Osteocyte (in vitro differentiated cells): Measurements from ENCODE around the gene PLXNA1. TPM values are rescaled to one million over a fixed set of nuclear protein-coding genes. Genes with fewer than 3 reads are reported as not detected.

Experiments
- DNase-seq: peaks from one replicate; pipeline ENCODE4 v3.0.0; 2021; ENCODE audit warnings: mixed read lengths; ENCODE audit not compliant: unreplicated experiment; ENCODE audit errors: extremely low spot score
- H3K27ac Mint-ChIP-seq: one replicate; pipeline ENCODE4 v1.8.0; 2021; ENCODE audit warnings: mild to moderate bottlenecking, mixed read lengths; ENCODE audit not compliant: unreplicated experiment
- H3K27me3 Mint-ChIP-seq: one replicate; pipeline ENCODE4 v1.8.0; 2021; ENCODE audit warnings: mixed read lengths; ENCODE audit not compliant: unreplicated experiment
- H3K36me3 Mint-ChIP-seq: one replicate; pipeline ENCODE4 v1.8.0; 2021; ENCODE audit warnings: mixed read lengths; ENCODE audit not compliant: unreplicated experiment
- H3K4me1 Mint-ChIP-seq: one replicate; pipeline ENCODE4 v1.8.0; 2021; ENCODE audit warnings: mixed read lengths; ENCODE audit not compliant: unreplicated experiment
- H3K4me3 Mint-ChIP-seq: one replicate; pipeline ENCODE4 v1.8.0; 2021; ENCODE audit warnings: mild to moderate bottlenecking, moderate library complexity, mixed read lengths; ENCODE audit not compliant: unreplicated experiment
- H3K9me3 Mint-ChIP-seq: one replicate; pipeline ENCODE4 v1.8.0; 2021; ENCODE audit warnings: mixed read lengths; ENCODE audit not compliant: unreplicated experiment
- CTCF ChIP-seq: fragments of 200-600 bp; sonication (generic); IDR thresholded peaks from 2 replicates; pipeline ENCODE4 v1.5.0; 2021; ENCODE audit warnings: antibody characterized with exemption, mild to moderate bottlenecking, moderate library complexity
- total RNA-seq: library from RNA; stranded (reverse); gene quantifications from 2 replicates; pipeline ENCODE4 v1.2.1, GENCODE V29; 2021

Gene PLXNA1
- total RNA-seq, 1 donor from 2014 or later: 60.5 TPM

DNA sequence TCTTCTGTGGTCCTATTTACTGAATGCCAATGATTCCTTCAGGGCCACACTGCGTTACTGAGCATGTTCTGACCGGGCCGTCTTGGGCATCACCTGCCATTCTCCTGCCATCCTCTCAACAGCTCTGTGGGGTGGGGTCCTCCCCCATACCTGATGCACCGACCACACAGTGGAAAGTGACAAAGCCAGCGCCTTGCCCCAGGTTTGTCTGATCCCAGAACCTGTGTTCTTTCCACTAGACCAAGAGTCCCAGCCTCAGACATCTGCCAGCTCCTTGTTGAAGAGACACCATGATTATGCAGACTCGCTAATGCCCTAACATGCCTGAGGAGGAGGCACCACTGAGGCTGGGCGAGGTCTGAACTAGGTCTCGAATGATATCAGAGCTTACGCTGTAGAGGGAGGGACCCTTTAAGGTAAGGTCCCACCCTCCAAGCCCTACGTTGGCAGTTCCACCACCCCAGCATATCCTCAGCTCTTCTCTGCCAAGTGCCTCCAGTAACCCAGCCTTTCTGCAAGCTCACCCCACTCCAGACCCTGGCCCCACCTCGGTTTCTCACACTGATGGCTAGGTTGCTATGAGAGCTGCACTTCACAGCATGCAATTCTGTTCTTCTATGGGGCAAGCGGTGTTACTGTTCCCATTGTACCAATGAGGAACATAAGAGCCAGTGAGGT lies 29.8 kb upstream of the PLXNA1 start:
- Mint-ChIP-seq H3K36me3 (no peaks in the 10 kb centered on the region), H3K9me3 (no peaks in the 10 kb centered on the region), H3K4me1 (no peaks in the 10 kb centered on the region), H3K4me3 (no peak overlapping the region), H3K27me3 (no peaks in the 10 kb centered on the region), H3K27ac (no peak overlapping the region)
- no peak for DNase-seq
- no peak for TF ChIP-seq CTCF

DNA sequence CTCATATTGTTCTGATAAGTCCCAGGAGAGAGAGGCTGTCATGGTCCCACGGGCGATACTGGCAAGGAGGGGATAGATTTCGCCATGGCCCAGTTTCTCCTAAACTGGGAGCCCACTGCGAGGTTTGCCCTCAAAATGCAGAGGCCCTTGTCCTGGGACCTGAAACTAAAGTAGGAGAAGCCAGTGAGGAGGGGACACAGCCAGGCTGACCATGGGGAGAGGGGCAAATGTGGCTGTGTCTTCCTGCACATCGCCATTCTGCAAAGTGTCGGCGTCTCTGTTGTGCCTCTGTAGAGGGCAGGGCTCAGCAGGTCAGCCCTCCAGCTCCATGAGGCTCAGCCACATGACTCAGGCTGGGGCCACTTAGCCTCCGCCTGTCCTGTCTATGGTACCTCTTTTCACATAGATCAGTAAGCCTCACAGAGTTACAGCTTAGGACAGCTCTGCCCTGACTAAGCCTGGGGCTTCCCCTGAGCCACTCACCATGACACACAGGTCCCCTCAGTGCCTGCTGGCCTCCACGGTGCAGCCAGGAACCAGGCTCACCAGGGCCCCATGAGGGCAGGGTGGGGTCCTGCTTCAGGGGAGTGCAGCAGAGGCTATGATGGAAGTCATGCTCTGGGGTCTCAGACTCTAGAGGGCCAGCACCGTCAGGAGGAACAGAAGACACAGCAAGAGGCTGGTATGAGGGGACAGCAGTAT lies 28.6 kb upstream of the PLXNA1 start:
- peaks cover 3% of the 10 kb centered on the region for H3K4me1 Mint-ChIP-seq

DNA sequence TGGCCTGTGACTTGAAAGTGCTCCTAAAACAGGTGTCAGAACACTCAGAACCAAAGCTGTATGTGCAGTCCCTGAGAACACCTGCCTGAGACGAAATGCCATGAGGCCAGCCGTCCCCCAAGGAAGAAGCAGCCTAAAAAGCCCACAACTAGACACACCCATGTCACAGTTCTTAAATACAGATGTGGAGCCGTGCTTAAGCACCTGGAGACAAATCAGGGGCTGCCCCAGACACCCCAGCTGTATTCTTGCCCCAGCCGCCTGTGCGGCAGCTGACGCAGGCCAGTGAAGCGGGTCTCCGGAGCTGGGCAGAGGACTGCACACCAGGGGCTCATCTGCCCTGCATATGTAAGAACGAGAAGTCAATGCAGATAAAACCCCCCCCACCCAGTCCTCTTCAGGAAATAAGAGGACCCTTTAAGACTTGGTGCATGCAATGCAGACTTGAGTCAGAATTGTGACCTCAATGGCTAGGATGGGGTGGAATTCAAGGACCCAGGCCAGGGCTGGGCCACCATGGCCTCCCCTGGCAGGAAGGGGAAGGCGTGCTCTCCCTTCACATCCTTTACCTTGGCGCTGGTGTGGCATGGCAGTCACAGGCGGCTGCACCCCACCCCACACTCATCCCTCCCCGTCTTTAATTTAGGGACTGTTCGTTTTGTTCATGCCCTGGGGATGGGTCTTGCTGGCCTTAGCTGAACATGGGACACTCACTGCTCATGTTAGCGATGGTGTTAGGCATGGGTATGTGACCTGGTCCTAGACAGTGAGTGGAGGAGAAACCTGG lies 27.7 kb upstream of the PLXNA1 start:
- H3K36me3 Mint-ChIP-seq: no peaks in the 10 kb centered on the region
- peaks cover 10% of the 10 kb centered on the region for H3K4me1 Mint-ChIP-seq
- no peak for DNase-seq
- no peak for TF ChIP-seq CTCF
- H3K27me3 Mint-ChIP-seq: no peaks in the 10 kb centered on the region
- no peak overlapping the region for H3K27ac Mint-ChIP-seq
- H3K9me3 Mint-ChIP-seq: no peaks in the 10 kb centered on the region
- no peak overlapping the region for H3K4me3 Mint-ChIP-seq

More for the DNA sequence above, 28.6 kb upstream of the PLXNA1 start:
- Mint-ChIP-seq H3K9me3 (no peaks in the 10 kb centered on the region), H3K27me3 (no peaks in the 10 kb centered on the region), H3K36me3 (no peaks in the 10 kb centered on the region), H3K27ac (no peak overlapping the region), H3K4me3 (no peak overlapping the region)
- no peak for DNase-seq
- TF ChIP-seq CTCF: no peak

DNA sequence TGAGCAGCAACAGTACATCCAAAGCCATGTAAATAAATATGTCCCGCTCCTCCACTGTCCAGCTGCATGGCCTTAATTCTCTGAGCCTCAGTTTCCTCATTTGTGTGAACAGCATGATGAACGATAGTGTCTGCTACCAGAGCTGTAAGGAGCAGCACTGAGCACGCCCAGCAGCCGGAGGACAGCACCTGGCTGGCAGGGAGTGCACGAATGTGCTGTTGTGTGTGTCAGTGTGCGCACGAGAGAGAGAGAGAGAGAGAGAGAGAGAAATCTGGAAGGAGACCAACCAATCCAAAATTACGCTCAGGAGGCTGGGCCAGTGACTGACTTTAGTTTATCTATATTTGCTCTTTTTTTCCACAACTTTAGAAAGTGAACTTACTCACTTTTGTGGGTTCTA lies 26.6 kb upstream of the PLXNA1 start:
- Mint-ChIP-seq H3K27me3 (no peaks in the 10 kb centered on the region), H3K4me3 (no peak overlapping the region), H3K9me3 (no peaks in the 10 kb centered on the region), H3K4me1 (peaks cover 22% of the 10 kb centered on the region), H3K27ac (no peak overlapping the region), H3K36me3 (no peaks in the 10 kb centered on the region)
- TF ChIP-seq CTCF: no peak
- DNase-seq: no peak
